Measurements from ENCODE around the gene FYB1.

FYB1 gene

DNA sequence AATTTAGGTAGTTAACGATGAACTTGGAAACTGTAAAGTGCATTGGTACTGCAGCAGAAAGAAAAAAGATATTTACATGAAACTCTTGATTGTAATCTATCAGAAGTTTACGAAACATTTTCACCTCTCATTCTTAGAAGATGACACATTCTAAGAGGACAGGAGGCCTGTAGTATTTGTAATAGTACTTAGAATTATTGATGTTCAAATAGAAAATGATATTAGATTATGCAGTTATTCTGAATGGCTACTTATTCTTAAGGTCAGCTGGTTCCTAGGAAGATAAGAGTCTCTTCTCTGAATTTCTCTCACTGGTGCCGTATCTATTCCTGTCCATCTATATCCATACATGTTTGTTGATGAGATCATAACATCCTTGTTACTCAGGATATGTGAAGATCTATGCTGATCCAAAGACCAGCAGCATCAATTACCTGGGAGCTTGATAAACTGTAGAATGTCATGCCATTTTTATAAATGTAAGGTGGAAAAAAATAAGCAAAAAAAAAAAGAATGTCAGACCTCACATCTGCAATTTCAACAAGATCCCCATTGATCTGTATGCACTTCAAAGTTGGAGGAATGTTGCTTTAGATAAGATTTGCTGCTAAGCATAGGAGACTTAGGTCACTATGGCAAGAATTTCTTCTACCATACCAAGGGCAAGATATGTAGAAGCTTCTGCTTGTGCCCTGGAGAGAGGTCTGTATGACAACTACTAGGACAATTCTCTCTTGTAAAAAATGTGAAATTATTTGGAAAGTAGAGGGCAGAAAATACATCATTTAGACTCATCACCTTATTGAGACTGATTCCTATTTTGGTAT is 102.8 kb downstream of the FYB1 start:
- DNase-seq: peak; percentile 32

DNA sequence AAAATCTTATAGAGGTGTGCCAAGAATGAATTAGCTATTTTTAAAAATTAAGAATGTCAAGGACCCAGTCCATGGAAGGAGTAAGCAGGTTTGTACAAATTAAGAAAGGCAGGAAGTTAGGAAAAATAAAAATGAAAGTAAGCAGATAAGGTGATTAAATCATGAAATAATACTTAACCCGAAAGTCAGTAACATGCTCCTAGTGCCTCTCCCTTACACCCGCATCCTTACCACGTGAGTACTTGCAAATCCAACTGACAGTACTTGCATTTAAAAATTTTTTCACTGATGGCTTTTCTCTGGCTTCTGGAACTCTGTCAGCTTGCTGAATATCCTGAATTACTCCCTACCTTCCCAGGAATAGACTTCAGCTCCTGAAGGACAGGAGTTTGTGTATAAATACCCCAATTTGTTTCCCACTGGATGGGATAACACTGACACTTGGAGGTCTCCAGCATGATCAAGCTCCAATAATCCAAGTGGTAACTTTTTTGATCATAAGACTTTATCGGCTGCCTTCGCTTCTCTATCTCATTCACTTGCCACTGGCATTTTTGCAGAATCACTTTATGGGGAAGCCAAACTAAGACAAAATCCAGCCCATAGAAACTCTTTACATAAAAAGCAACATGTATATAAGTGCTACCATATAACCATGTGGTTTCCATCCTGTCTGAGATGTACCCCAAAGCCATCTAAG is 103.6 kb downstream of the FYB1 start:
- peak; percentile 27 for DNase-seq

DNA sequence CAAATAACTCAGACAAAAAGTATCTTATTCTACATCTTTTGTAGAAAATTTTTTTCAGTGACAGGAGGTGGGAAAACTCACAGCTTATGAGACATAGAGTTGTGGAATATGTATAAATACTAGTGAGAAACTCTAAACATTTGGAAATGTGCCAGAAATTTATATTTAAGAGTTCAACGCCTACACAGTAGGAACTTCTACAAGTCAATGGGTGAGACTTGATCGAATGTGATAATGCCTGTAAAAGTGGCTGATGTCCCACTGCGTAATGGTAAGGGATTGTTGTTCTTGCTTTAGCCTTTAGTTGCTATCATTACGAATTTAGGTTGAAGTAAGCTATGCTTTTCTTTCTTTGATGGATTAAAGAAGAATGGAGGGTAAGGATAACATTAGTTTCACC is 105.2 kb downstream of the FYB1 start:
- DNase-seq: no peak

DNA sequence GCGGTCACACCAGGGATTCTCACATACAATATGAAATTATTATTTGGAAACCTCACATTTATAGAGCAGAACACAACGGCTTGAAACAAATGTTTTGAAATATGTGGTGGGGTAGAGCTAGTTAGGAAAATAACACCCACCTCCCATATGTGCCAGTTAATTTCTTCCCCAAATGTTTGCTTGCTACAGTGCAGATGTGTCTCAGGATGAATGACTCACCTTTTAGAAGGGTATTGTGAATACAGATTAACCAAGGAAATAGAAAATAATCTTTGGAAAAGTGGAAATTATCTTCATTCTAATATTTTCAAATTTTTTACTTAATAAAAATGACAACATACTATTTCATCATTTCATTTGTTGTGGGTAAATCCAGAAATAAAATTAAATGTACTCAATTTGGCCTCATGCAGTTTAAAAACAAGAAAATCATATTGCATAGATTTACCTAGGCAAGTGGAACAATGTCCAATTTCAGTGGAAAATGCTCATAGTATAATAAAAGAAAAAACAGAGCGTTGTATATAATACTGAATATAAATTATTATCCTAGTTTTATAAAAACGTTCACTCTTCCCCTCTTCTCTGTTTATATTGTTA is 105.9 kb downstream of the FYB1 start:
- DNase-seq: no peak

DNA sequence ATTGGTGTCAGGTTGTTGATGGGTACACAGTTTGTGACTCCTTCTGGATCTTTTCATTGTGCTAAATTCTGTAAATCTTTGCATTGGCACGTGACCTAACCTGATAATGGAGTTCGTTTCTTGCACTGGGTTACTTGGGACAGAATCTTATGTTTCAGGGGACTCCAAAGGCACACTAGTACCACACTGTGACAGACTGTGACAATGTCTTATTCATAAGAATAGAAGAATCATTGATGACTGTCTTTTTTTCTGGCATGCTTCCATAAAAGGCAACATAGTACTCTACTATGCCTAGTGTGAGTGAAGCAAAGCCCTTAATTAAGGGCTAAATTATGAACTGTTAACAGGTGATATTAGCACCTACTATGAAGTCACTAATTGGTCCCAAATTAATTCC is 109.8 kb downstream of the FYB1 start:
- DNase-seq: no peak

DNA sequence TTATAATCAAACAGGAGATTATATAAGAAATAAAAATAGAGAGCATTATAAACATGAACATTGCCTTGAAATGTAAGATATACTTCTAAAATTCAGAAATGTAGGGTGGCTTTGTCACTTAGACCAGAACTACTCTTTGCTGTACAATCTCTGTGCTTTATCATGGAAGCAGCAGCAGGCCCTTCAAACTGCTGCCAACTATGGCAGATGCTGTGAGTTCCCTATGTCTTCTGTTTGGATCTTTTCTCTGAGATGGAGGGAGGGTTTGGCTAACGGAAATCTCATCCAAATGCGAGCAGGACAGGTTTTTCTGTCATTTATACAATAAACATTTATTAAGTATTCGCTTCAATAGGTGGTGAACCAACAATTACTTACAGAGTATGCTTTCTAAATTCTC is 110.4 kb downstream of the FYB1 start:
- DNase-seq: no peak

DNA sequence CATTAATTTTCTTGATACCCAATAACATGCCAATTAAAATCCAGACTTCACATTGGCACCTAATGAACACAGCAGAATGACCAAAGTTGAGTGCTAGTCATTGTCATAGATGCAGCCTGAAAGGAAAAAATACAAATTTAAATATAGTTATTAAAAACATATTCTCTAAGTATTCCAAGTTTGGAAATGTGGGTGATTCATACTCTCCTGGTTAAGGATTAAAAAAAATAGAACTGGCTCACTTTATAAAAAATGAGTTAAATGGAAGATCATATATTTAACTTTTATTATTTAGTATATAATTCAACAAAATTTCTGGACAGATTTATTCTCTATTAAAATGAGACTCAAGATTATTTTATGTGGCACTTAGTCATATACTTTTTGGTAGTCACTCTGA is 112.0 kb downstream of the FYB1 start:
- DNase-seq: no peak

DNA sequence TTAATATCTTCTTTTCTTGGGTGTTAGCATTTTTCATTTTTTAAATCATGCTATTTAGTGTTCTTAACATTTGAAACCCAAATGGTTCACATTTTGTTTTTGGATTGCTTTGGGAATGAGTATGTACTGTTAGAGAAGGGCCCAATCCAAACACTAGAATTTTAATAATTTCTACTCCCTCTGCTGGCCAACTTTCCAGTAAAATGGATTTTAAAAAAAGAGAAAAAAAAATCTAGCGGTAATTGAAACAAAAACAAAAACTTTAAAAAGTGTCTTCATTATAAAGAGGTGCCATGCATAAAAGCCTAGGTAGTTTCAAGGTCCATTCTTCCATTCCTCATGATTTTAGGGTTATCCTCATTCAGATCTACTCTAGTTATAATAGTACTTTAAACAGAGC is 113.0 kb downstream of the FYB1 start:
- DNase-seq: peak; percentile 40

DNA sequence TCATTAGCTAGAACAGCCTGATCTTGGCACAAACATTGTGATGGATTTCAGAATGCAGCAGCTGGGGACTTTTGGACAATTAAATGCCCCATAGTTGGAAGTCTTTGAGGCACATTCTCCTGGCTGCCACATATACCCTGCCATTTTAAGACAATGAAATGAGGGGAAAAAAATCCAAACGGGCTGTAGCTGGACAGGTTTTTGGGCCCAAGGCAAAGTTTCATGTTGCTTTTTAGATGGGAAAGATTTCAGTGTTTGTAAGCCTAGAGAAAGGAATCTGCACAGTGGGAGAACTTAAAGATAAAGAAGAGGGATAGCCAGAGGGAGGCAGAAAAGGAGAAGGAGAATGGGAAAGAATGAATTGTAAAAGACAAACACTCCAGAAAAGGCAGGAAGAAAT is 115.1 kb downstream of the FYB1 start:
- no peak for DNase-seq

DNA sequence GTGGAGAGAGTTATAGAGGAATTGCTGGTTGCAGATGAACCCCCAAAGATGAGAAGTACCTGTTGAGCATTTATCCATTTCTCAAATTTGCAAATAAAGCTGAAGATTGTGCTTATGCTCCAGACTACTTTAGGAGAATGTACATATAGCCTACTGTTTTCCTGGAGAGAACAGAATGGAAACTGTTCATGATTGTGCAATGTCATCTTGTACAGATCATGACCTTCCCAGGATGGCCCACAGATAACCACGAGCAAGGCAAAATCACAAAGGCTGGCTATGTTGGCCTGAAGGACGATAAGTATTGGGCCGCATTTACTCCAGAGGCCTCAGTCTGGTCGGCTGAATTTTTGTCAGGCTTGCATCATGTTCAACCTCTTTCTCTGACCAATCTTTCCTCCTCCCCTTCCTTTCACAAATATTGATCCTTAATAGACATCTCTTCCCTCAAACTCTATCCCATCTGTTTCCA is 116.6 kb downstream of the FYB1 start:
- DNase-seq: no peak

DNA sequence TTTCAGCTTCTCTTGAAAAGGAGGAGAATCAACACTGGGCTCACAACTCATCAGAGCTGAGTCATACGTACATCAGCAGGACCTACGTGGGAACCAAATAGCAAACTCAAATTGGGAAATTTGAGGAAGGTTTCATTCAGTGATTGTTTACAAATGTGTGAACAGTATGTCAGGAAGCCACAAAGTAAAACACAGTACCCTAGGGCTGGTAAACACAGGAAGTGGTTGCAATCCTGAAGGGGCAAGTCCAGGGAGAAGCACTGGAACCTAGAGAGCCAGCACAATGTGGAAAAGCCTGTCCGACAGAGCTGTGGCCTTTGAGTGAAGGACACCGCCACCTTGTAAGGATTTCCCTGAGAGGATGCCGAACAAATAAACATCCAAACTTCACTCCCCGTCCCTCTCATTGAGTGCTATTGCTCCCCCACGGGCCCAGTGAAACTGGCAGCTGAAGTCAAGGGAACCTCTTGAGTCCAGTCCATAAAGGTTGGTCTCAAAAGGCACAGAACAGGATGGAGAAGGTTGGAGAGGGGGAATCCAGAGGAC is 118.4 kb downstream of the FYB1 start:
- DNase-seq: no peak

DNA sequence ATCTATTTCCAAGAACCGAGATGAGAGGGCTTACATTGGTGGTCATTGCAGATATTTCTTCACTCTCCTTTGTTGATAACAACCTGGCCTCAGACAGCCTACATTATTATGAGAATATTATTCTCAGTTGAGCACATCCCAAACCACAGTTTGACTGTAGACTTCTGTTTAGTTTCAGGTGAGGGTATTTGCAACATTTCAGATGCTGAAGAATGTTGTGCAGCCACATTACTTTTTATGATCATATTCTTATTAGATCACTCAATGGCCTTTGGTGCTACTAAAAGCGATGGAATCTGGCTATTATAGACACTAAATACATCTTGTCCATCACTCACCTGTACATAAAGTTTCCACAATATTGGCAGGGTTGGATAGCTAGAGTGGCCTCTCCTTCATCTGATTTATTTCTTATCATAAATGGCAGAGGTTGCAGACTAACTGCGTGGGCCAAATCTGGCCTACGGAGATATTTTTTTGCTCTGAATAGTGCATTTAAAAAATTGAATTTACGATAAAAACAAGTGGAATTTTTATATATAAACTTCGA is 119.0 kb downstream of the FYB1 start:
- DNase-seq: no peak

DNA sequence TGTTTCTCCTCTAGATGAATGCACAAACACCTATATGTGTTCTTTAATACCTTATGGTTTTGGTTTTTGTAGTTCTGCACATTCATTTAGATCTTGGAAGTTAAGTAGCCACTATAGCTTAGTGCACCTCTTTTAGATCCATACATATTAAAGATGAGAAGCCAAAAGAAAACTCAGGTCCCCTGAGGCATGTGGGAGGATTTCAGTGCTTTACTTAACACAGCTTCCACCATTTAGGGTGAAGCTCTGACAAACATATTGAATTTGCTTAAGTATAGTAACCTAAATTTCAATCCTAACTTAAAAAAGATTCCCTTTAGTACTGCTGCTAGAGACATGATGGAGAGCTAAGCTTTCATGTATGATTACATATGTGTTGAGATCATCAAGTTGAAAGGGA is 119.5 kb downstream of the FYB1 start:
- DNase-seq: no peak

DNA sequence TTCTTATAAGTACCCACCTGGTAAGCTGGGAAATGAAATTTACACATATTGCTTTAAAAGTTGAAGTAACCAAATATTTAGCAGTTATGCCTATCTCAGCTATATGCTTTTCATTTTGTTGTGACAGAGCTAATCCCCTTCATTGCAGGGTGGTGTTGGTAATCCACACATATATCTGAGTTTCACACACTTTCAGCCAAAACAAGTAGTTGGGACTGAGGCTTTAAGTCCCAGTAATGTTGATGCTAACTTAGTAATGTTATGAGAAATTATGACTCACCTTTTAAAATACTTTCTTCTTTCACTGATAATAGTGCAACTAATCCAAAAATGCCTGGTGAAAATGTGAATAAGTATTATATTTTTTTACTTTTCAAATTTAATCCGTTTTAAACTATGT is 126.0 kb downstream of the FYB1 start:
- DNase-seq: no peak

DNA sequence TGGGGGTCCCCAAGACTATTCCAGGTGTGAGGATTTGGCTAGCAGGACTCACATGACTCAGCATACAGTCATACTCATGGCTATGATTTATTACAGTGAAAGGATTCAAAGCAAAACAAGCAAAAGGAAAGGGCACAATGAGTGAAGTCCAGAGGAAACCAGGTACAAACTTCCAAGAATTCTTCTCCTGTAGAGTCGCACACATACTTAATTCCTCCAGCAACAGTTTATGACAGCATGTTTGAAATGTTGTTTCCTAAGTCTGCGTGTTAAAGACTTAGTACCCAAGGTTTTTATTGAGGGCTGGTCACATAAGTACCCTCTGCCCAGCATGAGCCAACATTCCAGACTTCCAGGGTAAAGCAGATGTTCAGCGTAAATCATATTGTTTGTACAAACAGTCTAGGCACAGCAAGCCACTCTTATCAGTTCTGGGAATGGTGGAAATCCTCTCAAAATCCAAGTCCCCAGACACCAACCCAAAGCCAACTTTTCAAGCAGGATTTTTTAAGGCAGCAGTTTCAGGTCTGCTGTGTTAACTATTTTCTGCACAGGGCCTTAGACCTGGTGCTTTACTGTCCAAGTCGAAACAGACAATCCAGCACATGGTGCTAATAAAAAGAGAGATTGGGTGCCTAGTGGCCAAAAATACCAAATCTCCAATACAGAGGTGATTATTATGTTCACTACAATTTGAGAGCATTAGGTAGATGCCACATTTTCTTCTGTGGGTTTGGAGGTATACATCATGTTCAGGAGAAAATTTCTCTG is 126.6 kb downstream of the FYB1 start:
- no peak for DNase-seq

DNA sequence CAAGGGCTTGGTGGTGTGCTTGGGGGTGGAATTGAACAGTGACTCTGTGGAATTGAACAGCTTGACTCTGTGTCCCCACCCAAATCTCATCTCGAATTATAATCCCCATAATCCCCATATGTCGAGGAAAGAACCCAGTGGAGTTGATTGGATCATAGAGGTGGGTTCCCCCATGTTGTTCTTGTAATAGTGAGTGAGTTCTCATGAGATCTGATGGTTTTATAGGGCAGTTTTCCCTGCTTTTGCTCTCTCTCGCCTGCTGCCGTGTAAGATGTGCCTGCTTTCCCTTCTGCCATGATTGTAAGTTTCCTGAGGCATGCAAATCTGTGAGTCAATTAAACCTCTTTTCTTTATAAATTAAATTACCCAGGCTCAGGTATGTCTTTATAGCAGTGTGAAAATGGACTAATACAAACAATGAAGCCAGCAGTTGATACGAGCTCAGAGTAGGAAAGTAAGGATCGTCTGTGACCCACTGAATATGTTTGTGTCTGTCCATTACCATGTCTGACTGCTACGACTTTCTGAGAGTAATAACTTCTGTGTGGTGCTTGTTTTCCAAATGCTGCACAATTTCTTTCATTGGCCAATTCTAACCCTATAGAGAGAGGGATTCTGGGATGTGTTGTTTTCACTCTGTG is 127.3 kb downstream of the FYB1 start:
- no peak for DNase-seq

DNA sequence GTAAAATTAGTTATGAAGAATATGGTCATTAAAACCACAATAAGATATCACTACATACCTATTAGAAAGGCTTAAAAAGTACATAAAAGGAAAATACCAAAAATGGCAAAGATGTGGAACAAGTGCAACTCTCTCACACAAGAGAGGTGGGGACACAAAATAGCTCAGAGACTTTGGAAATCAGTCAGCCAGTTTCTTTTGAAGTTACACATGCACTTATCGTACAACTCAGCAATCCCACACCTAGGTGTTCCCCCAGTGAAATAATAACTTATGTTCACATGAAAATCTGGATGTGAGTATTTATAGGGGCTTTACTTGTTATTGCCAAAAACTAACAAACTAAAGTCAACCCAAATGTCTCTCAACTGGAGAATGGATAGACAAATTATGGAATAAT is 135.4 kb downstream of the FYB1 start:
- DNase-seq: no peak

DNA sequence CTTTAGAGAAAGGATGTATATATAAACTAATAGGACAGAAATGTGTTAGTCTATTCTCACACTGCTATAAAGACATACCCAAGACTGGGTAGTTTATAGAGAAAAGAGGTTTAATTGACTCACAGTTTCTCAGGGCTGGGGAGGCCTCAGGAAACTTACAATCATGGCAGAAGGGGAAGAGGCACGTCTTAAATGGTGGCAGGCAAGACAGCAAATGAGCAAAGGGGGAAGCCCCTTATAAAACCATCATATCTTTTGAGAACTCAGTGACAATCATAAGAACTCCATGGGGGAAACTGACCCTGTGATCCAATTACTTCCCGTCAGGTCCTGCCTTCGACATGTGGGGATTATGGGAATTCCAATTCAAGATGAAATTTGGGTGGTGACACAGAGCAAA is 136.4 kb downstream of the FYB1 start:
- DNase-seq: no peak

DNA sequence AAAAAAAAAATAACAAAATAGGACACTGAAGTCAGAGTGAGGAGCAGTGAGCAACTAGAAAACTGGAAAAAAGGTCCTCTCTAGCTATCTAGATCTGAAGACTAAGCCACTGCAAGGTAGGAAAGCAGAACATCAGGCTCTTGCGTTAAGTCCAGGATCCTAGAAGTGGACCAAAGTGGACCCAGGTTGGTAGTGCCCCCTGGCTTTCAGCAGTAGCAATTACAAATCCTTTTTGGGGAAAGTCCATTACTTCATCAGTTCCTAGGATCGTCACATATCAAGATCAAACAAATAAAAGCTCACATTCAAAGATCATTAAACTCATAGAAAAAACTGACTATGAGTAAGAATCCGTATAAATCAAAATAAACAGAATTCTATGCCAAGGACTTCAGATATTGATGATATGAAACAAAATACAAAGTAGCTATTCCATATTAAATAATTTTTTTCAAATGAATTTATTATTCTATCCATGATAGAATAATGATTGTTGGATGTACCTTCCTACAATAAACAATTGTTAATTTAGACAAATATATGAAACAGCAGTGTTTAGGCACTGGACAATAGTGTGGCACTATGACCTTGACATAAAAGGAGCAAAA is 138.7 kb downstream of the FYB1 start:
- peak; percentile 78 for DNase-seq

DNA sequence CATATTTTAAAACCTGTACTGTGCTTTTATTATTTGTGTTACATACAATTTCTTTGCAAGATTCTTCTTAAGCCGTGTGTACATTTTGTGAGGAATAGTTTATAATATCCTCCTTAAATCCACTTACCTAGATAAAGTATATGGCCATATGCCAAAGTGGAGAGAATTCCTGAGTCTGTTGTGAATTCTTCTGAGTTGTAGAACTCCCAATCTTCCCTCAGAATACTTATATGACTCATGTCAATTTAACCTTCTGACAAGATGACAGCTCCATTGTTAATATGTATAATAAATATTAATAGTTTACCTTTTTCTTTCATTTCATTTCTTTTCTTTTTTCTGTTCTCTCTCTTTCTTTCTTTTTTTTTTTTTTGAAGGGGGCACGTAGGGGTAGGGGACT is 139.2 kb downstream of the FYB1 start:
- DNase-seq: no peak

DNA sequence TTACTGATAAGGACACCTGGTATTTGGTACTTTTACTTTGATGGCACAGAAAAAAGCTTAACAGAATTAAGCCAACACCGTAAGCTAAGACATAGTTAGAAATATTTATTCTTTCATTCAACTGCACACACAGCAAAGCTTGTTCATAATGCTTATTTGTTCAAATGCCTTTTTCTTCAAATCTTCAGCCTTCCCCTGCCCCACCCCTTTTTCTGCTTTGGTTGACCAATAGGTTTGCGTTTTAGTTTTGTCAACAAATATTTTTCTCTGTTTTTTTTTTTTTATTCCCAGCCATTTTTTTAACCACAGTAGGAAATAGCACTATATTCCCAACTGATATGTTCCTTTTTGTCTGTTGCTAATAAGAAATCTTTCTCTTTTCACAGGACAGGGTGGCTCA is 140.2 kb downstream of the FYB1 start:
- no peak for DNase-seq
